ENCODE measurements around the gene INTS3.

INTS3 gene, protein sequence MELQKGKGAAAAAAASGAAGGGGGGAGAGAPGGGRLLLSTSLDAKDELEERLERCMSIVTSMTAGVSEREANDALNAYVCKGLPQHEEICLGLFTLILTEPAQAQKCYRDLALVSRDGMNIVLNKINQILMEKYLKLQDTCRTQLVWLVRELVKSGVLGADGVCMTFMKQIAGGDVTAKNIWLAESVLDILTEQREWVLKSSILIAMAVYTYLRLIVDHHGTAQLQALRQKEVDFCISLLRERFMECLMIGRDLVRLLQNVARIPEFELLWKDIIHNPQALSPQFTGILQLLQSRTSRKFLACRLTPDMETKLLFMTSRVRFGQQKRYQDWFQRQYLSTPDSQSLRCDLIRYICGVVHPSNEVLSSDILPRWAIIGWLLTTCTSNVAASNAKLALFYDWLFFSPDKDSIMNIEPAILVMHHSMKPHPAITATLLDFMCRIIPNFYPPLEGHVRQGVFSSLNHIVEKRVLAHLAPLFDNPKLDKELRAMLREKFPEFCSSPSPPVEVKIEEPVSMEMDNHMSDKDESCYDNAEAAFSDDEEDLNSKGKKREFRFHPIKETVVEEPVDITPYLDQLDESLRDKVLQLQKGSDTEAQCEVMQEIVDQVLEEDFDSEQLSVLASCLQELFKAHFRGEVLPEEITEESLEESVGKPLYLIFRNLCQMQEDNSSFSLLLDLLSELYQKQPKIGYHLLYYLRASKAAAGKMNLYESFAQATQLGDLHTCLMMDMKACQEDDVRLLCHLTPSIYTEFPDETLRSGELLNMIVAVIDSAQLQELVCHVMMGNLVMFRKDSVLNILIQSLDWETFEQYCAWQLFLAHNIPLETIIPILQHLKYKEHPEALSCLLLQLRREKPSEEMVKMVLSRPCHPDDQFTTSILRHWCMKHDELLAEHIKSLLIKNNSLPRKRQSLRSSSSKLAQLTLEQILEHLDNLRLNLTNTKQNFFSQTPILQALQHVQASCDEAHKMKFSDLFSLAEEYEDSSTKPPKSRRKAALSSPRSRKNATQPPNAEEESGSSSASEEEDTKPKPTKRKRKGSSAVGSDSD

DNA sequence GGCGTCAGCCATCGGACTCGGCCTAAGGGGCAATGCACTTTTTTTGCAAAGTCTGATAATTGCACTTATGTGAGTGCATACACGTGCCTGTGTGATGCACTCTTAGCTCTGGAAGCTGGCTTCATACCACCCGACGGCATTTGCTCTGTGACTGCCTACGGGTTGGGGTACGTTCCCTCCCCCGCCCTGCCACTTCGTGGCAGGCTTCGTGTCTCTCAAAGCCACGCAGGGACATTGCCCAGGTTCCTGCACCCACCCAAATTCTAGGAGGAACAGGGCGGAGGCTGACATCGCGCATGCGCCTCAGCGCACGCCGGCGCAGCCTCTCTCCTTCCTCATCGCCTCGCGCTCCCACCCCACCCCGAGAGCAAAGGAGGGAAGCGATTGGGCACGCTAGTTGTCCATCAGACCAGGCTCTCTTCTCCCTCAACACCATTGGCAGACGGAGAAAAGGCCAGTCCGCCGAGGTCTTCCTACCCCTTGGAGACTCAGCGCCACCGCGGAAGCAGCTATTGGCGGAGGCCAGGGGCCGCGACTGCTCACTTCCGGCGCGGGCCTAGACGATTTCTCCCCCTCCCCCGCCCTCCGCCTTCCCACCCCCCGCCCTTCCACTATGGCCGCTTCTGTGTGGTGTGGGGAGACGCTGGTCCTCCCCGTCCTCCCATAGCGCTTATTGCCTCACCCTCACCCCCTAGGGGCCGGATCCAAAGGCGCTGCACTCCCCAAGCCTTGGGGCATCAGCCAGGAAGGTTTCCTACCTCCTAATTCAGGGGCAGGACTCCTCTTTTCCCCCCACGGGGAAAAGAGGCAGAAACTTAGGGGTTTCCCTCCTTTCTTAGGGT, at the start of gene INTS3:
Gene INTS3, plus strand, starts transcription at position 588 of the 842 bp plus-strand sequence. CDS start 585 bp downstream, outside the sequence.
- DNase-seq, result peak; percentile 97 to 99

- DNase-seq, result no peak
These were observed 49.1 kb upstream of the INTS3 start, which contains the start of gene NPR1 for GRCh38 chr1:153678519-153679336. Gene NPR1 (plus strand): TSS chr1:153678688. CDS start chr1:153679109, 421 bp downstream.

GRCh38 chr1:153679337-153680119, 48.3 kb upstream of the INTS3 start:
- no peak for DNase-seq

DNA sequence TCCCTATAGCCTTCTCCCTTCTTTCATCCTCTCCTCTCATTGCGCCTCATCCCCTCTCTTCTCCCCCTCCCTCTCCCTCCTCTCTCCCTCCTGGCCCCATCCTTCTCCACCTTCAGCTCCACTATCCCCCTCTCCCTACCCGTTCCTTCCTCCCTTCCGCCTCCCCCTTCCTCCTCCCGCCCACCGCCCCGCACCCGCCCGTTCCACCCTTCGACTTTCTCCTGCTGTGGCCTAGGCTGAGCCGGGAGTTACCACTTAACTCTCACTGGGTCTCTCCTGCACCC, 47.8 kb upstream of the INTS3 start:
- DNase-seq, result no peak

DNA sequence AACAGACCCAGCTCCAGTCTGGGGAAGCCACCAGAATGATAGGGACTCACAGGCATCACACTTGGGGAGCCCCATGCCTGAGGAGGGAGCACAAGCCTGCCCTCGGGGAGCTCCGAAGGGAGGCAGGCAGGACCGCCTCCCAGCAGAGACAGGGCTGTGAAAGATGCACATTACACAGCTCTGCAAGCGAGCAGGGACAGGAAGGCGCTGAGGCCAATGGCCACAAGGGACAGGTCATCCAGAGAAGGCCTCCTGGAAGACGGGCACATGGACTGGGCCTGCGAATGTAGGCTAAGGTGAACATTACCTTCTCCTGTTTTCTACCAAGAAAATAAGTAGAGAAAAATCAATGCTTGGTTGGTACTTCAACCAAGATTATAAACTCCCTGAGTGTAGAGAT, 45.1 kb upstream of the INTS3 start:
- no peak for DNase-seq

GRCh38 chr1:153683854-153684253, 44.0 kb upstream of the INTS3 start:
- DNase-seq, result no peak

- DNase-seq, result no peak
These were observed 43.0 kb upstream of the INTS3 start for GRCh38 chr1:153684892-153685291.

DNA sequence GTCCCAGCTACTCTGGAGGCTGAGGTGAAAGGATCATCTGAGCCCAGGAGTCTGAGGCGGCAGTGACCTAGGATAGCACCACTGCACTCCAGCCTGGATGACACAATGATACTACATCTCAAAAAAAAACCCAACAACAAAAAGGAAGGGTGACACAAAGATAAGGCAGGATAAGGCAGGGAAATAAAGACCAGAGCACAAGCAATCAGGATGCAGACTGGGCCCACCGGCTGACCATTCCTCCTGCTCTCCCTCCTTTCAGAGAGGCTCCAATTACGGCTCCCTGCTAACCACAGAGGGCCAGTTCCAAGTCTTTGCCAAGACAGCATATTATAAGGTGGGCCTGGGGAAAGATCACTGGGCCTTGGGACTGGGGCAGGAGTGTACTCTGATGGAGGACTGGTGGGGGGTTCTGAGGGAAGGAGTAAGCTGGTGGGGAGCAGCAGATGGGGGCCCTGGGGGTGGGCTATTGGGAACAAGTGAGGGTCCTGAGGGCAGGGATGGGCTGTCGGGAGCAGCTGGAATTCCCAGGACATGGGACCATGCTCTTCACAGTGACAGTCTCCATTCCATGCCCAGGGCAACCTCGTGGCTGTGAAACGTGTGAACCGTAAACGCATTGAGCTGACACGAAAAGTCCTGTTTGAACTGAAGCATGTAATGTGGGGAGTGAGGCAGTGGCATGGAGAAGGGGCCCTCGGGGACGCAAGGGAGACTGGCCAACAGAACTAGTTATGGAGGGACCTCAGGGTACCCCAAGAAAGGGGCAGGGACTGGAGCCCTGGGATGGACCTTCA, 42.1 kb upstream of the INTS3 start:
- no peak for DNase-seq

GRCh38 chr1:153687346-153688125, 40.3 kb upstream of the INTS3 start:
- no peak for DNase-seq

DNA sequence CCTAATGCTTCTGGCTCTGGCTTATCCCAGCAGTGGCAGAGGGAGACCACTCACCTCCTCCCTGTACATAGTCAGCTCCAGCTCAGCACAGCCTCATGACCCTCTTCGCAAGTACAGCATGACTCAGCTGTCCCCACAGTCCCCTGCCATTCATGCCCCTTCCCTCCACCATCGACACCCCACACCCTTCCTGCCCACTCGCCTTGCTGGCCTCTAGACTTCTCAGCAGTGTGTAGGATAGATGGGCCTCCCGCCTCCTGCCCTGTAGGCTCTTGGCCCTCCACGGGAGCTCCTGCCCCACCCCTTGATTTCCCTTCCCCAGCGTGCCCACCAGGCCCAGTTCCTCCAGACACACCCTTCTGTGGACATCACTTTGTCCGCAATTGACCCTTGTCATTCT, 39.6 kb upstream of the INTS3 start:
- no peak for DNase-seq

DNA sequence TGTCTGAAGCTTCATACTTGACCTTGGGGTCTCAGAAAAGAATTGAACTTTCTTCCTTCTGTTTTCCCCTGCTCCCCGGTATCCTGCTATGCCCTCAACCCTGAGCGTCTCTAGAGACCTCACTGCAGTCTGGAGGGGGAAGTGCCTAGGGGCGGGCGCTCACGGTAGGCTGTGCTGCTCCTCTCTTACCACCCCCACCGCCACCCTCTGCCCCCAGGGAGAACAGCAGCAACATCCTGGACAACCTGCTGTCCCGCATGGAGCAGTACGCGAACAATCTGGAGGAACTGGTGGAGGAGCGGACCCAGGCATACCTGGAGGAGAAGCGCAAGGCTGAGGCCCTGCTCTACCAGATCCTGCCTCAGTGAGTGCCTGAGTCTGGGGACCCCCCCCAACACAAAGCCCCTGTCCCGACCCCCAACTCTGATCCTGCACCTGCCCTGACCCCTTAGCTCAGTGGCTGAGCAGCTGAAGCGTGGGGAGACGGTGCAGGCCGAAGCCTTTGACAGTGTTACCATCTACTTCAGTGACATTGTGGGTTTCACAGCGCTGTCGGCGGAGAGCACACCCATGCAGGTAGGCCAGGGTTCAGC, 39.0 kb upstream of the INTS3 start:
- no peak for DNase-seq

- no peak for DNase-seq
These were observed 34.4 kb upstream of the INTS3 start for GRCh38 chr1:153693466-153693865.

- DNase-seq, result no peak
These were observed 31.1 kb upstream of the INTS3 start for GRCh38 chr1:153696741-153697140.

DNA sequence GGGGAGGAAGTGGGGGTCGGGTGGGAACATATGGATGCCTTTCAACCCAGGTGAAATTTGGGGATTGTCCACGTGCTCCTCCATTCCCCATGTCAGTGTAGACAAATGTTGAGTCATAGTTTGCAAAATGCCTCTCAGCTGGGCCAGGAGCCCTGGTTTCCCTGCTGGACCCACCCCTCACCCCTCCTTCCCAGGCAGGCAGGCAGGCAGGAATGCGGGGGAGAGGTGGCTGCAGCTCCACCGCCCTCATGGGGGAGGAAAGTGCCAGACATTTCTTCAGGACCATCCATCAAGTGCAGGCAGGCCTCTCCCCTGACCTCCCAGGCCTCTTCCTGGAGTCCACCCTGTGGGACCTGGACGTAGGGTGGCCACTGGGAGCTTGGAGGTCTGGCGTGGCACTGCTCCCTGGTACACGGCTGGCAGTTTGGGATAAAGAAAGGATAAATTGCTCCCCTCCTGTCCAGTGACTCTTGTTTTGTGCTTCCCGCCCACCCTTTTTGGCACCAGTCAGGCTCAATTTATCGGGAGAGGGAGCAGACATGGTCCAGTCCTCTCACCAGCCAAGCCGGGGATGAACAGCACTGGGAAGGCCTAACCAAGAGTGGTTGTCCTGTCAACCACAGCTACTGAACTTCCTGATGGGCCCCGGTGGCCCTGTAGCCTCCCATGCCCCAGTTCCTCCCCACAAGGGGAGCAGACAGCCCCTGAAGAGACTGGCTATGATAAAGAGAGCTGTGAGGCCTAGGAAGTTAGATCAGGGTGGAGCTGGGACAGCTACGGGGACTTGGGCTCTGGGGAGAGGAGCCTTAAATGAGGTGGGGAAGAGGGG, 30.4 kb upstream of the INTS3 start:
- no peak for DNase-seq

GRCh38 chr1:153698020-153698922, 29.6 kb upstream of the INTS3 start:
- no peak for DNase-seq

GRCh38 chr1:153698923-153699714, 28.7 kb upstream of the INTS3 start:
- no peak for DNase-seq

Measured in AML-193 (cell line).